Left ventricle myocardium inferior (tissue), 1 donor: ENCODE results near the gene GFRA1. TPM values are rescaled to one million over a fixed set of nuclear protein-coding genes. Genes with fewer than 3 reads are reported as not detected.

Experiments
- DNase-seq: peaks from one replicate; pipeline ENCODE4 v3.0.0-alpha.2; 2020
- H3K27ac ChIP-seq: fragments of 200-600 bp; replicated peaks from 2 replicates; pipeline ENCODE4 v1.8.0; 2021
- H3K27me3 ChIP-seq: fragments of 200-600 bp; 2 replicates; pipeline ENCODE4 v1.8.0; 2021; ENCODE audit warnings: low read depth
- H3K36me3 ChIP-seq: fragments of 200-600 bp; 2 replicates; pipeline ENCODE4 v1.8.0; 2021
- H3K4me1 ChIP-seq: fragments of 200-600 bp; 2 replicates; pipeline ENCODE4 v1.8.0; 2021
- H3K4me3 ChIP-seq: fragments of 200-600 bp; 2 replicates; pipeline ENCODE4 v1.8.0; 2021; ENCODE audit warnings: mild to moderate bottlenecking, moderate library complexity
- H3K9me3 ChIP-seq: fragments of 200-600 bp; replicated peaks from 2 replicates; pipeline ENCODE4 v1.8.0; 2021
- intact Hi-C: fragments of 100-400 bp; cut with micrococcal nuclease; formaldehyde crosslinking; loops from one replicate; pipeline ENCODE4 v1.11.0; 2022
- total RNA-seq: library from RNA; stranded (reverse); fragmentation: NEBNext Ultra II Directional; extraction: Animal tissue kit (Norgen Biotek cat#: 25700); gene quantifications from one replicate; pipeline ENCODE4 v1.2.1, GENCODE V29; 2021
- TF ChIP-seq, protein P1 (sequence below): fragments of 200-600 bp; IDR thresholded peaks from 2 replicates; pipeline ENCODE4 v1.8.0; 2021; ENCODE audit warnings: antibody characterized with exemption, mild to moderate bottlenecking, borderline replicate concordance
- donor health status: DM: no; HTN: yes; CAD: no; lungs with severe emphysema.

GFRA1 gene
- total RNA-seq, 1 donor from 2014 or later: 5.1 TPM

DNA sequence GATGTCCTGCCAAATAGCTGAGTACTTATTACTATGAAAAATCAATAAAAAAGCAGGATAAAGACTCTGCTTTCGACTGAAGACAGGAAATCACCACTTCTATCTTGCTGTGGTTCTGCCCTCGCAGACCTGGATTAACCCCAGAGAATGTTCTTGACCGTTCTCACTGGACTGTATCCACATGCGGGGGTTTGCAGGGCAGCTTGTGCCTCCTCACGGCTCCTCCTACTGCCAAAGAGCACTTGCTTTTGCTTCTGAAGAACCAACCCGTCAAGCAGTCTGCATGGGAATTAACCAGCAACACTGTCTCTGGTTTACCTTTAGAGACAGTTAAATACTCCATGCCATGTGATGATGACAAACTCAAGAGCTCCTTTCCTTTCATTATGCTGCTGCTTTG is 184.0 kb downstream of the GFRA1 start:
- no peaks in the 10 kb centered on the region for H3K4me1 ChIP-seq
- H3K27me3 ChIP-seq: peaks cover 42% of the 10 kb centered on the region
- H3K9me3 ChIP-seq: no peaks in the 10 kb centered on the region
- intact Hi-C loops: no loop called here
- TF ChIP-seq, protein P1, sequence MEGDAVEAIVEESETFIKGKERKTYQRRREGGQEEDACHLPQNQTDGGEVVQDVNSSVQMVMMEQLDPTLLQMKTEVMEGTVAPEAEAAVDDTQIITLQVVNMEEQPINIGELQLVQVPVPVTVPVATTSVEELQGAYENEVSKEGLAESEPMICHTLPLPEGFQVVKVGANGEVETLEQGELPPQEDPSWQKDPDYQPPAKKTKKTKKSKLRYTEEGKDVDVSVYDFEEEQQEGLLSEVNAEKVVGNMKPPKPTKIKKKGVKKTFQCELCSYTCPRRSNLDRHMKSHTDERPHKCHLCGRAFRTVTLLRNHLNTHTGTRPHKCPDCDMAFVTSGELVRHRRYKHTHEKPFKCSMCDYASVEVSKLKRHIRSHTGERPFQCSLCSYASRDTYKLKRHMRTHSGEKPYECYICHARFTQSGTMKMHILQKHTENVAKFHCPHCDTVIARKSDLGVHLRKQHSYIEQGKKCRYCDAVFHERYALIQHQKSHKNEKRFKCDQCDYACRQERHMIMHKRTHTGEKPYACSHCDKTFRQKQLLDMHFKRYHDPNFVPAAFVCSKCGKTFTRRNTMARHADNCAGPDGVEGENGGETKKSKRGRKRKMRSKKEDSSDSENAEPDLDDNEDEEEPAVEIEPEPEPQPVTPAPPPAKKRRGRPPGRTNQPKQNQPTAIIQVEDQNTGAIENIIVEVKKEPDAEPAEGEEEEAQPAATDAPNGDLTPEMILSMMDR: no peak
- H3K27ac ChIP-seq: no peak overlapping the region
- H3K4me3 ChIP-seq: no peak overlapping the region
- DNase-seq: no peak
- H3K36me3 ChIP-seq: no peaks in the 10 kb centered on the region

DNA sequence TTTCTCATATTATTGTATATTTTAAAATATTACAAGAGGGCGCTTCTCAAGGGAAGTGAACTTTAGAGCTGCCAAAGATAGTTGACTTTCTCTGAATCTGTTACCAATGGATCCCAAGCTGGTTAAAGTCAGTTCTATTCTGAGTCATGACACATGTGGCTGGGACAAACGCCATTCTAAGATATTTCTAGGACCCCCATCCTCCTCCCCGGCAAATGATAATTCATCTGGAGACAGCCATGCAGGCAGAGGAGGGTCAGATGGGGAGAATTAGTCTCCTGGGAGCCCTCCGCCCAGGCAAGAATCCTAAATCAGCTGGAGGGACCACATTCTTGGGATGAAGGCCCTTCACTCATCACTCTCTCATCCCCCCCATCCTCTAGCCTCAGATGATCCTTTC is 187.7 kb downstream of the GFRA1 start:
- Histone ChIP-seq H3K27ac (no peak overlapping the region), H3K36me3 (no peaks in the 10 kb centered on the region), H3K4me1 (no peaks in the 10 kb centered on the region), H3K4me3 (no peak overlapping the region), H3K27me3 (peaks cover 44% of the 10 kb centered on the region), H3K9me3 (no peaks in the 10 kb centered on the region)
- TF ChIP-seq, protein P1: no peak
- no peak for DNase-seq
- intact Hi-C loops: no loop called here

DNA sequence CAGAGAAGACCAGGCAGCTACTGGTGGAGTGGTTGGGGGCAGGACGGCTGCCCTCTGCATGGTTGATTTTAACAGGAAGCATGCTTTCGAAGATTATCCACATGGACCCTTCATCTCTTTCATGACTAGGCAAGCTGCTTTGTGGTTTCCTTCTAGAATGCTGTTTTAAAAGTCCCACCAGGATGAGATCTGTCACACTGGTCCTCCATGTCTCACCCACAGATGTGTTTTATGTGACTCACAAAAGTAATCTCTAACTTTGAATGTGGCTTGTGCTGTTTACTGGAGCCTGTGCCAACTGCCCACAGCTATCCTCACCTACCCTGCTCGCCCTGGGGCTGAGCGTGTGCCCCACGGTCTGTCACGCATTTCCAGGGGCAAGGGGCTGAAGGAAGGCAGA is 188.8 kb downstream of the GFRA1 start:
- Histone ChIP-seq H3K27me3 (peaks cover 36% of the 10 kb centered on the region), H3K27ac (no peak overlapping the region), H3K4me1 (no peaks in the 10 kb centered on the region), H3K9me3 (no peaks in the 10 kb centered on the region), H3K36me3 (no peaks in the 10 kb centered on the region), H3K4me3 (no peak overlapping the region)
- TF ChIP-seq, protein P1: no peak
- intact Hi-C loops: no loop called here
- no peak for DNase-seq

DNA sequence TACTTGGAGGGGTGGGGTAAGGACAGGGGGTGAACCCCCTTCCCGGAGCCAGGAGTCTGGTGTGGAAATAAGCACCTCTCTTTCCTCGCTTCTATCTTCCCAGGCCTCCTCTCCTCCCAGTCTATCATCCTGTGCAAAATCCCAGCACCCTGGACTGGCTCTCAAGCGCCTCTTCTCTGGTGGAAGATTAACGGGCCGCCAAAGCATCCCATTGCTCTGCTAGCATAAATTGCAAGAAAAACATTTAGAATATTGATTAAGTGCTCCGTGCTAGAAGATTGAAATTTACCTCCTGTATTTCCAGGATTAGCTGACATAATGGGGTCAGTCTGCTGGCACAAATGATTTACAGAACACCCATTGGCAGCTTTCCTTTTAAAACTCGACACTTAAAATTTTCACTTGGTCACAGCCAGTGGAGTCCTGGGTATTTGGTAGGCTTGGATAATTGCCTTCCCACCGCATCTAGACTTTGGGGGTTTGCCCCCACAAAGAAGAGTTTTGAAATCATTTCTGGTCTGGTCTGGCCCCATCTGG is 189.7 kb downstream of the GFRA1 start:
- Histone ChIP-seq H3K27me3 (peaks cover 32% of the 10 kb centered on the region), H3K36me3 (no peaks in the 10 kb centered on the region), H3K4me1 (no peaks in the 10 kb centered on the region), H3K9me3 (no peaks in the 10 kb centered on the region), H3K4me3 (no peak overlapping the region), H3K27ac (no peak overlapping the region)
- no peak for DNase-seq
- intact Hi-C loops: no loop called here
- TF ChIP-seq, protein P1: no peak

DNA sequence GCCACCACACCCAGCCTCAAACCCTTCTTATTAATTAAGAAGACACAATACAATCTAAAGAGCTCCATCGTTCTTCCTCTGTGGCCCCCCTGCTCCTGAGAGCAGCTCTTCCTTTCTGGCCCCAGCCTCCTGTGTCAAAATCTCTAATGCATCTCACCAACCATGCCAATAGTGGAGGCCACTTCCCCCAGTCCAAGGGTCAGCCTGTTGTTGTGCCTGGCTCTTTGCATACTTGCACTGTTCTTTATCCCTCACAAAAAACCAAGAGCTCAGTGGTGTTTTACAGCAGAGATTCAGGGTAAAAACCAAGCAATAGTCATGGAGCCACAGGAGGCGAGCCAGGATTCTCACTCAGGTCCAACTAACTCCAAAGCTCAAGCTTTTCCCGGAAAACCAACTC is 190.2 kb downstream of the GFRA1 start:
- intact Hi-C loops: no loop called here
- Histone ChIP-seq H3K4me3 (no peak overlapping the region), H3K36me3 (no peaks in the 10 kb centered on the region), H3K9me3 (no peaks in the 10 kb centered on the region), H3K27ac (no peak overlapping the region), H3K4me1 (no peaks in the 10 kb centered on the region), H3K27me3 (peaks cover 26% of the 10 kb centered on the region)
- TF ChIP-seq, protein P1: no peak
- DNase-seq: no peak

DNA sequence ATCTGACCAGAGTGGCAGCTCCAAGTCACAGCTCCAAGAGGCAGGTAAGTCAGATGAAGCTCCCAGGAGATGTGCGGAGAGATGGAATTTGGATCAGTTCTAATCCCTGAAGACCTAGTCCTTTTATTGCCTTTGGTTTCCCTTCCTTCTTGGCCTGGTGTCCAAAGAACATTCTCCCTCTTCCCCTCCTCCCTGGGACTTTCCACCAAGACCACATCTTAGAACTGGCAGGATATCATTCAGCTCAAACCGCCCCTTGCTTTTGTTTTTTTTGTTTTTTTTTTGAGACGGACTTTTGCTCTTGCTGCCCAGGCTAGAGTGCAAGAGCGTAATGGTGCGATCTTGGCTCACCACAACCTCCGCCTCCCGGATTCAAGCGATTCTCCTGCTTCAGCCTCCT is 190.8 kb downstream of the GFRA1 start:
- peaks cover 21% of the 10 kb centered on the region for H3K27me3 ChIP-seq
- no peaks in the 10 kb centered on the region for H3K36me3 ChIP-seq
- no peak overlapping the region for H3K4me3 ChIP-seq
- H3K9me3 ChIP-seq: no peaks in the 10 kb centered on the region
- intact Hi-C loops: no loop called here
- H3K4me1 ChIP-seq: no peaks in the 10 kb centered on the region
- no peak for DNase-seq
- no peak overlapping the region for H3K27ac ChIP-seq
- TF ChIP-seq, protein P1: no peak
